Endodermal cell (in vitro differentiated cells): ENCODE measurements around the gene CD86. TPM values are rescaled to one million over a fixed set of nuclear protein-coding genes. Genes with fewer than 3 reads are reported as not detected.

Experiments
- DNase-seq: peaks from one replicate; pipeline ENCODE4 v3.0.0-alpha.2; 2017
- H3K27ac ChIP-seq: 2 replicates; pipeline ENCODE4 v1.5.1; 2013; ENCODE audit warnings: mild to moderate bottlenecking, low read depth, low read length, moderate library complexity
- H3K27me3 ChIP-seq: 2 replicates; pipeline ENCODE4 v1.6.1; 2013; ENCODE audit warnings: mild to moderate bottlenecking, low read length, moderate library complexity; ENCODE audit not compliant: insufficient read depth, control insufficient read depth, poor library complexity, severe bottlenecking
- H3K36me3 ChIP-seq: 2 replicates; pipeline ENCODE4 v1.7.0; 2013; ENCODE audit warnings: mild to moderate bottlenecking, low read length, moderate library complexity; ENCODE audit not compliant: control insufficient read depth, insufficient read depth
- H3K4me1 ChIP-seq: one replicate; pipeline ENCODE4 v1.7.0; 2013; ENCODE audit warnings: low read length; ENCODE audit not compliant: control insufficient read depth, insufficient read depth
- H3K4me3 ChIP-seq: 2 replicates; pipeline ENCODE4 v1.5.1; 2013; ENCODE audit warnings: mild to moderate bottlenecking, low read length, moderate library complexity
- H3K9ac ChIP-seq: 2 replicates; pipeline ENCODE4 v1.6.1; 2013; ENCODE audit warnings: mild to moderate bottlenecking, low read length, moderate library complexity; ENCODE audit not compliant: poor library complexity, severe bottlenecking; ENCODE audit errors: extremely low read depth
- H3K9me3 ChIP-seq: 2 replicates; pipeline ENCODE4 v1.6.1; 2013; ENCODE audit warnings: mild to moderate bottlenecking, low read length, moderate library complexity; ENCODE audit not compliant: control insufficient read depth
- H3K27ac Mint-ChIP-seq: 2 replicates; pipeline ENCODE4 v1.8.0; 2020; ENCODE audit warnings: mixed read lengths
- H3K27me3 Mint-ChIP-seq: 2 replicates; pipeline ENCODE4 v1.8.0; 2021; ENCODE audit warnings: mild to moderate bottlenecking, mixed read lengths; ENCODE audit not compliant: insufficient read depth
- H3K36me3 Mint-ChIP-seq: 2 replicates; pipeline ENCODE4 v1.8.0; 2020; ENCODE audit warnings: low read depth, mixed read lengths
- H3K4me1 Mint-ChIP-seq: 2 replicates; pipeline ENCODE4 v1.8.0; 2020; ENCODE audit warnings: mixed read lengths
- H3K4me3 Mint-ChIP-seq: 2 replicates; pipeline ENCODE4 v1.8.0; 2020; ENCODE audit warnings: mild to moderate bottlenecking, moderate library complexity, mixed read lengths
- H3K9me3 Mint-ChIP-seq: 2 replicates; pipeline ENCODE4 v1.8.0; 2020; ENCODE audit warnings: mild to moderate bottlenecking, mixed read lengths
- CTCF ChIP-seq: fragments of 200-600 bp; sonication (generic); conservative IDR thresholded peaks from 2 replicates; pipeline ENCODE4 v1.5.0; 2021; ENCODE audit warnings: antibody characterized with exemption, mild to moderate bottlenecking
- WGBS, 2 experiments: methylation state at CpG; one replicate each; pipeline versions ENCODE4 v1.1.5 to v1.1.7; 2013; ENCODE audit warnings: missing lambda C conversion rate in 2 of 2, mixed read lengths in 1 of 2; ENCODE audit not compliant: insufficient coverage in 1 of 2, insufficient read length in 1 of 2; 5-methylcytosine and 5-hydroxymethylcytosine counted together
- total RNA-seq, 2 donors: library from RNA; stranded (reverse); fragmentation: NEBNext Ultra II Directional in 1 of 2; extraction: Animal tissue kit (Norgen Biotek cat#: 25700) in 1 of 2; gene quantifications; 2 replicates in 1 of 2; 3 replicates in 1 of 2; pipeline ENCODE4 v1.2.1, GENCODE V29; 2021

Gene CD86
- total RNA-seq, 2 donors from 2014 or later = not detected

DNA sequence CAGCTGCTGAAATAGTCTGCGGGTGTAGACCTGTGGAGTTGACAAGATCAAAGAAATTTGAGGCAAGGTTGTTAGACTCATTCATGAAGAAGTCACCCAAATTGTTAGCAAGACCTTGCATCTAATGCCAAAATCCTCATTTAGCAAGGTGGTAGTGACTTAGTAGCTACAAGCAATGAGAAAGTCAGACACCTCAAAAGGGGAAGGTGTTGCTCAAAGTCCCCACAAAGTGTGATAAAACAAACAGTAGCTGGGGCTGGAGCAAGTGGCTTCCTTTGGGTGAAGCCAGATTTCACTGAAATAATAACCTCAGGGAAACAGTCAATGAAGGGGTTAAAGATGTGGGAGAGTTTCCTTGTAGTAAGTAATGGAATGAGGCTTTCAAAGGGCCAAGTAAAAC lies 44.9 kb downstream of the CD86 start:
- Mint-ChIP-seq H3K36me3 (no peaks in the 10 kb centered on the region), H3K27ac (no peak overlapping the region), H3K4me3 (no peak overlapping the region), H3K4me1 (no peaks in the 10 kb centered on the region), H3K9me3 (no peaks in the 10 kb centered on the region), H3K27me3 (no peaks in the 10 kb centered on the region)
- Histone ChIP-seq H3K27me3 (no peaks in the 10 kb centered on the region), H3K4me3 (no peak overlapping the region), H3K9me3 (no peaks in the 10 kb centered on the region), H3K4me1 (no peaks in the 10 kb centered on the region), H3K9ac (no peak overlapping the region), H3K36me3 (no peaks in the 10 kb centered on the region), H3K27ac (no peak overlapping the region)
- no peak for DNase-seq
- WGBS, 2 experiments = 100% methylated on average over 1 of the region's 1 CpG
- no peak for TF ChIP-seq CTCF

DNA sequence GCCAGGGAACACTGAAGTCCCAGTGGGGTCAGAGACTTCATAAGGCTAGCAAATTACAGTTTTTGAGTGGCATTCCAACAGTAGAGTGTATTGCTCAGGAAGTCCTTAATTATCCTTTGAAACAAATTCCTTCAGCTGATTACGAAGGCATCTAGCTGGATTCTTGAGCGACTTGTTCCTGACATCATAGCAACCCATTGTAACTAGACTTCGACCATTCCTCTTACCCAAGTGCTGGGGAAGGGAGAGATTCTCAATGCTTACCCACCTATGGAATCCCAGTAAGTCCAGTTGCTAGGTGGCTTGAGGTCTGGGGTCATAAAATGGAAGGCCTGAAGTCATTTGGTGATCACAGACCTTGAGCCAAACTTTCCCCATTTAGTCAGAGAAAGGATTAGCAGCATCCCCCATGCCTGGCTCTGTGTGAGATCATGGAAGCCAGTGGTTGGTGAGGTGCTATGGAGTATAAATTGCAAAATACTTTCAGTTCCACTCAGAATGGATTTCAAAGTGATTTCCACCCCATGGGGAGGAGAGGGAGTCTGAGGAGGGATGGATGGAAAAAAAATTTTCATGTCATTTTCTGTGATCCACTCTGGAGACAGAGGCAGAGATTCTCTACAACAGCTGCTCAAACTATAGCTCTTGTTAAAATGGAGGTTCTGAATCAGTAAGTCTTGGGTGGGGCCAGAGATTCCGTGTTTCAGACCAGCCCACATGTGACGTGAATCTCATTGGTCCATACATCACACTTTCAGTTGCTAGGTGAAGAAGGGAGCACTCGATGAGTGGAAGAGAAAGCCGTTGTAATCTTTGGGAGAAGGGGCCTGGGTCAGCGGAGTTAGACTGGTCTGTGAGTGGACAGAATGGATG lies 45.7 kb downstream of the CD86 start:
- Histone ChIP-seq H3K9ac (no peak overlapping the region), H3K4me1 (no peaks in the 10 kb centered on the region), H3K36me3 (no peaks in the 10 kb centered on the region), H3K4me3 (no peak overlapping the region), H3K27ac (no peak overlapping the region), H3K9me3 (no peaks in the 10 kb centered on the region), H3K27me3 (no peaks in the 10 kb centered on the region)
- DNase-seq = no peak
- Mint-ChIP-seq H3K4me1 (no peaks in the 10 kb centered on the region), H3K36me3 (no peaks in the 10 kb centered on the region), H3K9me3 (no peaks in the 10 kb centered on the region), H3K27ac (no peak overlapping the region), H3K4me3 (no peak overlapping the region), H3K27me3 (no peaks in the 10 kb centered on the region)
- 84 to 85% methylated on average over 4 to 8 of the region's 8 CpGs for WGBS, 2 experiments
- TF ChIP-seq CTCF = no peak

DNA sequence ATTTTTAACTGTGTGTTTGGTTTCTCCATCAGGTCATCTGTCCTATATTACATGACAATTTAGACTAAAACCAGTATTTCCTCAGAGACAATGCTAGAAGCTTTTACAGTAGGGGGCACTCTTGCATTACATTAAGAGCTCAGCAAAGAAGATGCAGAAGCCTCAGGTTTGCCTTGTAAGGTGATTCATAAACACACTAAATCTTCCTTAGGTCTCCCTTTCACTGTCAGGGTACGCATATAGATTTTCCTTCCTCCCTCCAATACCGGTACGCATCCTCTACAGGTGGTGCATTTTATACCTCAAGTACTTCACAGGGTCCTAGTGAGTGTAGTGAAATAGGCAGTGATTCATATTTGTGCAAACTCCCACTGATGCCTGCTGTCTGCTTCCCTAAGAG lies 46.5 kb downstream of the CD86 start:
- TF ChIP-seq CTCF = peak; percentile 87

More for the DNA sequence above, 46.5 kb downstream of the CD86 start:
- Histone ChIP-seq H3K36me3 (no peaks in the 10 kb centered on the region), H3K27ac (no peak overlapping the region), H3K9me3 (no peaks in the 10 kb centered on the region), H3K4me3 (no peak overlapping the region), H3K27me3 (no peaks in the 10 kb centered on the region), H3K9ac (no peak overlapping the region), H3K4me1 (no peaks in the 10 kb centered on the region)
- Mint-ChIP-seq H3K4me3 (no peak overlapping the region), H3K27ac (no peak overlapping the region), H3K4me1 (no peaks in the 10 kb centered on the region), H3K27me3 (no peaks in the 10 kb centered on the region), H3K9me3 (no peaks in the 10 kb centered on the region), H3K36me3 (no peaks in the 10 kb centered on the region)
- DNase-seq = no peak
- WGBS, 2 experiments = 24 to 60% methylated on average over 1 to 3 of the region's 3 CpGs
